CD4-positive, alpha-beta T cell treated with Interleukin-10 for 1 hour (primary cell): ENCODE data around the gene TMEM150A.
"Not testable (repeated sequence)": the region's sequence is repeated elsewhere in the genome, so short reads cannot be mapped to it uniquely, and the experiment has no call there.

Experiments used
- DNase-seq: peaks from one replicate; pipeline ENCODE4 v3.0.0-alpha.2; 2020

TMEM150A gene

GRCh38 chr2:85561280-85562212 lies 41.0 kb downstream of the TMEM150A start, which contains the start of gene GGCX:
Gene GGCX (minus strand): TSS chr2:85561493. CDS start chr2:85561428, 65 bp downstream.
- peak; percentile 96 for DNase-seq

GRCh38 chr2:85560812-85561279 lies 41.7 kb downstream of the TMEM150A start:
- no peak for DNase-seq

- not testable (repeated sequence) for DNase-seq
Observed at GRCh38 chr2:85560403-85560726, 42.1 kb downstream of the TMEM150A start.

DNA sequence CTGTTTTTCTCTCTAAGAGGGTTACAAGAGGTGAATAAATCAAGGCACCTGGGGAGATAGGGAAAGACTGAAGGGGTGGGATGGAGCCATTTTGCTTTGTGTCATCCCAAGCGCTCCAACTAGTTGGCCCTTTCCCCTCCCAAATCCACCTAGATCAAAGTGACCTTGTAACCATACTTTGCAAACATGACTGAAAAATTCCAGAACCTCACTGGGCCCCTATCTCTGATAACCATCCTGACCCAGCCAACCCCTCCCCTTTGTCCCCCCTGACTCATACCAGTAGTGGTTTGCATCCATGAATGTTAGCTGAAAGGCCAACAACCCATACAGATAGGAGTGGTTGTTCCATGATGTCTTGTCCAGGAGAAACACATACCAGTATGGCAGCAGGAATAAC lies 44.3 kb downstream of the TMEM150A start:
- no peak for DNase-seq

DNA sequence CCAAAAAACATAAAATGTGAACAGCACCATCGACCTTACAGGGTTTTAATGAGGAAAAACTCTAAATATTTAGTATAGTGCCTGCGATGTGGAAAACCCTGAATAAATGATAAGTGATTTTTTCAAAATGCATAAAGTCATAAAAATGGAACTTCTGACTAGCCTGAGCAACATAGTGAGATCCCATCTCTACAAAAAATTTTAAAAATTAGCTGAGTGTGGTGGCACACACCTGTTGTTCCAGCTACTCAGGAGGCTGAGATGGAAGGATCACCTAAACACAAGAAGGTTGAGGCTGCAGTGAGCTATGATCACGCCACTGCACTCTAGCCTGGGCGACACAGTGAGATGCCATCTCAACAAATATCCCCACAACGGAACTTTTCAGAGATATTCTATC lies 45.4 kb downstream of the TMEM150A start:
- DNase-seq = no peak

GRCh38 chr2:85554980-85555612 lies 47.4 kb downstream of the TMEM150A start:
- no peak for DNase-seq

GRCh38 chr2:85553184-85553583 lies 49.3 kb downstream of the TMEM150A start:
- DNase-seq = no peak

DNA sequence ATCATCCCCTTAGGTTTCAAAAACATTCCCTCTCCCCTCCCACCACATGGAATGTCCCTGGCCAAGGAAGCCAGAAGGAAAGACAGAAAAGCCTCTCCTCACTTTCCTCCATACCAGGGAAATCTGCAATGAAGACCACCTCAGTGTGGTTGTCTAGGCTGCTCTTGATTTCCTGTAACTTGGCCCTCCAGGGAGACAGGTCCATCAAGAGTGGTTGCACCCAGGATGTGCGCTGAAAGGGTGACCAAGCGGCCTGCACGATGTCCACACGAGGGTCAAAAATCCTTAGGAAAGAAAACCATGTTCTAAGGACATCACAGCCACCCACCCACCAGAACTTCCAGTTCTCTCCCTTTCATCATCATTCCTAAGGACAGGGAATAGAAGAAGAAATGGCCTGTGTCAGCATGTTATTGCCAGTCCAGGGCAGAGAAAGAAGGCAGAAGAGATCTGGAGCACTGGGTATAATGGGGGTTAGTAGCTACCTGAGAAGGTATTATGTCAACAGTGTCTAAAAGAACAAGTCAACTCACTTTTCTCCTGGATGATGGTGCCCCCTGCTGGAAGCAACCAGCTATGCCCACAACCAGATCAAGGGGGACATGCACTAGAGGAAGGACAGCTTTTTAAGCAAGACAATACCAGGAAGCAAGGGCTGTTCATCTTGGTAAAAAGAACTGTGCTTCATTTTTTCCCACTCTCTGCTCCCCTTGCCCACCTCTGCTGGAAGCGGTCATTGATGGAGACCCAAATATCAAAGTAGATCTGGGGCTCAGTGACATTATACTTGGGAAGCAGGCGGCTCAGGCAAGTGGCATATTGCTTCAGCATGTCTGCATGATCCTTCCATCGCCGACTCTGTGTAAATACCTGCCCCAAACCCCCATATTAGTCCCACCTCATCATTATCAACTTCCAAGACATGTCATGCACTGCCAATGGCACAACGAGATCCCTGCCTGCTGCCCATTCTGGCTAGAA lies 50.5 kb downstream of the TMEM150A start:
- peak; percentile 93 for DNase-seq

DNA sequence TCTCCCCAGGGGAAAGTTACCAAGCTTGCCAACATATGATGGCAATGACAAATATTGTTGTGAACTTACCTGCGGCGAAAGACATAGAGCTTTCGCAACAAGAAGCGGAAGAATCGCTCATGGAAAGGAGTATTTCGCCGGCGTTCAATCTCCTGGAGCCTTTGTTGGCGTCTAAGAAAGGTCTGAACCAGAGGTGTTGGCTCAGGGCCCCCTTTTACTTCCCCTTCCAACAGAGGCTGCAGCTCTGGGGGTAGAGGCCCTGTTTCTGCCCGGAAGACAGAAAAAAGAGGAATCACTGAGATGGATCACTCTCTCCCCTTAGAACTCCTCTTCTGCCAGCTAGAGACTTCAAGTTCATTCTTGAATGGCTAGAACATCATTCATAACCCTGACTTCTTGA lies 52.0 kb downstream of the TMEM150A start:
- no peak for DNase-seq

DNA sequence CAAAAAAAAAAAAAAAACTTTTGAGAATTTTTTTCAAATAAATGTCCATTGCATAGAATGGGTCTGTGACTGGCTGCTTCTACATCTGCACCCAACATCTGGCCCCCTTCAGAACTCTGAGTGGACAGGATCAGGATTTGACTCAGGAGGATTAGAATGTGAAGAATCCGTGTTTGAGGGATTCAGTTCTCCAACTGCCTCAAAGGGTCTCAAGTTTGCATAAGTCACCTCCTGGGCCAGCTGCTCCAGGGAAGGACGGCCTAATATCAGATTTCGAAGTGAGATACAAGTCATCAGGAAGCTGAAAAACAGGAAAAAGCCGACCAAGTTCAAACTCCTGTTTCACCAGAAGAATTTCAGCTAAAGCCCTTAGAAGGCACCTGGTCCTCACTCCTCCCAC lies 52.7 kb downstream of the TMEM150A start:
- no peak for DNase-seq

- no peak for DNase-seq
Observed at GRCh38 chr2:85549095-85549494, 53.4 kb downstream of the TMEM150A start.

DNA sequence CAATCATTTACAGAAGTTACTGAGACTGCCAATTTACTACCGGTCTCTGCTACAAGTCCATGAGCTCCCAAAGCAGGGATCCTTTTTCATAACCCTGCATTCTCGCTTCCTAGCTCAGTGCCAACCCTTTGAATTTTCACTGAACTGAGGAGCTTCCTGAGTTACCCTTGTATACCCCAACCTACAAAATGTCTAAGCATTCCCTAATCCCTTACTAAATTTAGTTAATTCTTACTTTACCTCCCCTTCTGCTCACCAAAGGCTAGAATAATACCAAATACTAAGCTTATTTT lies 53.9 kb downstream of the TMEM150A start:
- no peak for DNase-seq
